Naive B cell (primary cell): ENCODE data around the gene PROCA1. TPM values are rescaled to one million over a fixed set of nuclear protein-coding genes. Genes with fewer than 3 reads are reported as not detected.
"Not testable (repeated sequence)": the region's sequence is repeated elsewhere in the genome, so short reads cannot be mapped to it uniquely, and the experiment has no call there.

Experiments used
- ATAC-seq, 2 donors: fragments of 150-1000 bp; cut with Tn5 transposase; 2 replicates each; pipeline ENCODE4 v1.10.0; 2021; ENCODE audit warnings: low read depth in 2 of 2, mild to moderate bottlenecking in 2 of 2, moderate library complexity in 2 of 2
- DNase-seq: peaks from one replicate; pipeline ENCODE4 v3.0.0; 2022
- H3K27ac Mint-ChIP-seq, 6 donors: one replicate each; pipeline ENCODE4 v1.8.0; 2020 to 2022; ENCODE audit warnings: mild to moderate bottlenecking in 6 of 6, mixed read lengths in 6 of 6, moderate library complexity in 5 of 6, inconsistent platforms in 2 of 6
- H3K27me3 Mint-ChIP-seq, 3 donors: one replicate each; pipeline ENCODE4 v1.8.0; 2021 to 2022; ENCODE audit warnings: mixed read lengths in 3 of 3, mild to moderate bottlenecking in 1 of 3
- H3K36me3 Mint-ChIP-seq, 2 donors: one replicate each; pipeline ENCODE4 v1.8.0; 2020 to 2022; ENCODE audit warnings: mixed read lengths in 2 of 2, inconsistent platforms in 1 of 2, mild to moderate bottlenecking in 1 of 2
- H3K4me1 Mint-ChIP-seq, 3 donors: one replicate each; pipeline ENCODE4 v1.8.0; 2020 to 2022; ENCODE audit warnings: mixed read lengths in 3 of 3, inconsistent platforms in 1 of 3, mild to moderate bottlenecking in 1 of 3, moderate library complexity in 1 of 3
- H3K4me3 Mint-ChIP-seq, 8 donors: one replicate each; pipeline ENCODE4 v1.8.0; 2020 to 2022; ENCODE audit warnings: mild to moderate bottlenecking in 8 of 8, mixed read lengths in 8 of 8, moderate library complexity in 8 of 8, inconsistent platforms in 2 of 8
- H3K9me3 Mint-ChIP-seq, 7 donors: one replicate each; pipeline ENCODE4 v1.8.0; 2020 to 2022; ENCODE audit warnings: mixed read lengths in 7 of 7, mild to moderate bottlenecking in 5 of 7, inconsistent platforms in 2 of 7, moderate library complexity in 1 of 7
- polyA plus RNA-seq, 6 donors: library from polyadenylated mRNA; unstranded; fragments of 300-500 nt; fragmentation: Illumina TruSeq; gene quantifications; one replicate each; pipeline ENCODE4 v1.2.3, GENCODE V29; 2021; ENCODE audit warnings: low read depth in 6 of 6

The PROCA1 gene
- polyA plus RNA-seq, 6 donors from 2014 or later: 0.29 to 2.3 (median 1.1) TPM; not detected in 1

DNA sequence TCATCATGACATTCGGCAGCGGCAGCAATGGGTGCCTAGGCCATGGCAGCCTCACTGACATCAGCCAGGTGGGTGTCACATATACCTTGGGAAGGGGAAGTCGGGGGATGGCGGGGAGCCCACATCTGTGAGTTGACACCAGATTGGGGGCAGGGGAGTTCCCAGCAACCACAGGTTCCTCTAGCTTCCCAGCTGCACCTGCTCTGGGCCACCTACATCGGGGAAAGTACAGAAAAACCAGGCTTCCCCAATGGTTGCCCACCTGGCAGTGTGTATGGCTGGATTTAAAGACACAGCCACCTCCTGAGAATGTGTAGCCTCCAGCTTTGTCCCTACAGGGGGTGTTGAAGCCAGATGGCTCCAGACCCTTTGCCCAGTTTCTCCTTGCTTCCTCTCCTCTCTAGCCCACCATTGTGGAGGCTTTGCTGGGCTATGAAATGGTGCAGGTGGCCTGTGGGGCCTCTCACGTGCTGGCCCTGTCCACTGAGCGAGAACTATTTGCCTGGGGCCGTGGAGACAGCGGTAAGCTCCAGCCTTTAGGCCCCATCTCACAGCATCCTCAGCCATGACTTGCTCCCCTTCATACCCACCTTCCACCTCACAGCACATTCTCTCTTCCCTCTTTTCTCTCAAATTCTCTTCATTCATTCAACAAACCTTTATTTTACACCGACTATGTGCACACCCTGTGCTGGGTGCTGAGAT lies 27.1 kb upstream of the PROCA1 start:
- peaks cover 42 to 89% (median 81%) of the 10 kb centered on the region in 3 donors for H3K4me1 Mint-ChIP-seq
- ATAC-seq (peak; percentile 68 to 73), DNase-seq (peak; percentile 91)
- H3K36me3 Mint-ChIP-seq: peaks cover 0 to 4% of the 10 kb centered on the region in 2 donors
- peaks cover 0 to 2% (median 0%) of the 10 kb centered on the region in 7 donors for H3K9me3 Mint-ChIP-seq
- peak overlapping the region; percentile 99 to 100 (median 100) for H3K27ac Mint-ChIP-seq
- H3K27me3 Mint-ChIP-seq: no peaks in the 10 kb centered on the region
- H3K4me3 Mint-ChIP-seq: peak overlapping the region; percentile 66 to 92 (median 83)

DNA sequence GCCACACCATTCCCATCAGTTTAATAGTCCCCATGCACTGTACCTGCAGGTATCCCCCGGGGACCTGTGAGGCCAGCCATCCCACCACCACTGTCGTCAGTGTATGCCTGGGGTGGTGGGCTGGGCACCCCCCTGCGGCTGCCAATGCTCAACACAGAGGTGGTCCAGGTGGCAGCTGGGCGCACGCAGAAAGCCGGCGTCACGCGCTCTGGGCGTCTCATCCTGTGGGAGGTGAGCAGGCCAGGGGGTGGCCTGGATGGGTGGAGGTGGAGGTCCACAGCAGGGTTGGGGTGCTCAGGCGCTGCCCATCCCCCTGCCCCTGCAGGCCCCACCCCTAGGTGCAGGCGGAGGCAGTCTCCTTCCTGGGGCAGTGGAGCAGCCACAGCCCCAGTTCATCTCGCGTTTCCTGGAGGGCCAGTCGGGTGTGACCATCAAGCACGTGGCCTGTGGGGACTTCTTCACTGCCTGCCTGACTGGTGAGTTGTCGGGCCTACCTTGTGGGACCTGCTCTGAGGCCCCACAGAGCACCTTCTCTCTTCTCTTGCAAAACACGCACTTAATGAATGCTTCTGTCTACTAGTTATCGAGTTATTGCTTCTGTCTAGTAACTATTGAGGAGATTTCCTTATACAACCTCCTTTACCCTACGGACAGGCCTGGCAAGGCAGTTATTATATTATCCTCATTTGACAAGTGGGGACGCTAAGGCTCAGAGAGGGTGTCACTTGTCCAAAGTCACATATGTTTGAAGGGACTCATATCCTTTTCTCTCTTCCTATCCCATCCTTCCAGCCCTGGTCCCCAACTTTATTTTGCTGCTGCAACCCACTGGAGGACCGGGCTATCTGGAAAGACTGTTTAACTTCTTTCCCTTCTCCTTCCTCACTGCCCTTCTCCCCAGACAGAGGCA lies 26.3 kb upstream of the PROCA1 start:
- Mint-ChIP-seq H3K4me1 (peaks cover 44 to 90% (median 84%) of the 10 kb centered on the region in 3 donors), H3K36me3 (peaks cover 0 to 4% of the 10 kb centered on the region in 2 donors)

DNA sequence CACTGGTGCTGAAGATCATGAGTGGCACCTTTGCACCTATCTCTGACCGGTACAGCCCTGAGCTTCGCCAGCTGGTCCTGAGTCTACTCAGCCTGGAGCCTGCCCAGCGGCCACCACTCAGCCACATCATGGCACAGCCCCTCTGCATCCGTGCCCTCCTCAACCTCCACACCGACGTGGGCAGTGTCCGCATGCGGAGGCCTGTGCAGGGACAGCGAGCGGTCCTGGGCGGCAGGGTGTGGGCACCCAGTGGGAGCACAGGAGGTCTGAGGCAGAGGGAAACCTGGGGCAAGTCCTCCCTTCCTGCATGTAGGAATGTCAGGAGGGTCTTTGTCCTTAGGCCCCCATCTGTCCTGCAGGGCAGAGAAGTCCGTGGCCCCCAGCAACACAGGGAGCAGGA lies 25.6 kb upstream of the PROCA1 start:
- ATAC-seq (no peak), DNase-seq (no peak)
- Mint-ChIP-seq H3K4me3 (peak overlapping the region in 7 of 8 donors; percentile 30 to 81 (median 64)), H3K27me3 (no peaks in the 10 kb centered on the region), H3K27ac (peak overlapping the region; percentile 79 to 100 (median 100)), H3K4me1 (peaks cover 43 to 83% (median 80%) of the 10 kb centered on the region in 3 donors), H3K9me3 (peaks cover 0 to 2% (median 0%) of the 10 kb centered on the region in 7 donors), H3K36me3 (peaks cover 0 to 4% of the 10 kb centered on the region in 2 donors)

More for the DNA sequence above, 26.3 kb upstream of the PROCA1 start:
- DNase-seq (peak; percentile 88), ATAC-seq (peak; percentile 75)
- peak overlapping the region; percentile 99 to 100 (median 100) for H3K27ac Mint-ChIP-seq
- peaks cover 0 to 2% (median 0%) of the 10 kb centered on the region in 7 donors for H3K9me3 Mint-ChIP-seq
- H3K27me3 Mint-ChIP-seq: no peaks in the 10 kb centered on the region
- peak overlapping the region; percentile 66 to 92 (median 83) for H3K4me3 Mint-ChIP-seq

DNA sequence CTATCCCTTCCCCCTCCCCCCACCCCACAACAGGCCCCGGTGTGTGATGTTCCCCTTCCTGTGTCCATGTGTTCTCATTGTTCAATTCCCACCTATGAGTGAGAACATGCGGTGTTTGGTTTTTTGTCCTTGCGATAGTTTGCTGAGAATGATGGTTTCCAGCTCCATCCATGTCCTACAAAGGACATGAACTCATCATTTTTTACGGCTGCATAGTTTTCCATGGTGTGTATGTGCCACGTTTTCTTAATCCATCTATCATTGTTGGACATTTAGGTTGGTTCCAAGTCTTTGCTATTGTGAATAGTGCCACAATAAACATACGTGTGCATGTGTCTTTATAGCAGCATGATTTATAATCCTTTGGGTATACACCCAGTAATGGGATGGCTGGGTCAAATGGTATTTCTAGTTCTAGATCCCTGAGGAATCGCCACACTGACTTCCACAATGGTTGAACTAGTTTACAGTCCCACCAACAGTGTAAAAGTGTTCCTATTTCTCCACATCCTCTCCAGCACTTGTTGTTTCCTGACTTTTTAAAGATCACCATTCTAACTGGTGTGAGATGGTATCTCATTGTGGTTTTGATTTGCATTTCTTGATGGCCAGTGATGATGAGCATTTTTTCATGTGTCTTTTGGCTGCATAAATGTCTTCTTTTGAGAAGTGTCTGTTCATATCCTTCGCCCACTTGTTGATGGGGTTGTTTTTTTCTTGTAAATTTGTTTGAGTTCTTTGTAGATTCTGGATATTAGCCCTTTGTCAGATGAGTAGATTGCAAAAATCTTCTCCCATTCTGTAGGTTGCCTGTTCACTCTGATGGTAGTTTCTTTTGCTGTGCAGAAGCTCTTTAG lies 24.5 kb upstream of the PROCA1 start:
- H3K9me3 Mint-ChIP-seq, H3K27me3 Mint-ChIP-seq, ATAC-seq, H3K36me3 Mint-ChIP-seq, DNase-seq: not testable (repeated sequence)
- Mint-ChIP-seq H3K27ac (peak overlapping the region in 3 of 6 donors; percentile 52 to 100 (median 99)), H3K4me1 (peaks cover 36 to 75% (median 69%) of the 10 kb centered on the region in 3 donors), H3K4me3 (peak overlapping the region in 1 of 8 donors; percentile 15)

DNA sequence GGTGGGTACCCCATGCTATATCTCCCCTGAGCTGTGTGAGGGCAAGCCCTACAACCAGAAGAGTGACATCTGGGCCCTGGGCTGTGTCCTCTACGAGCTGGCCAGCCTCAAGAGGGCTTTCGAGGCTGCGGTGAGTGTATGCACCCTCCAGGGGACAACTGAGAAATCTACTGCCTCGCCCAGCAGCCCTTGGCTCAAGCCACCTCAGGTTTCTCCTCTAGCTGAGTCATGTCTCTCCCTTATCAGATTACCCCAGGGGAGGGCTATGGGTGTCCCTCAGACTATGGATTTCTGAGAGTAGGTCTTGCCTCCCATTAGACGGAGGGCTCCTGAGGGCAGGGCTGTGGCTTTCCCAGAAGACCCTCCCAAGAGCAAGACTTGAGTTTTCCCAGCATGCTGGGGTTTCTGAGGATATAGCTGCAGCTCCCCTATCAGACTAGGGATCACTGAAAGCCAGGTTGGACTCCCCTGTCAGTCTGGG lies 23.6 kb upstream of the PROCA1 start:
- H3K9me3 Mint-ChIP-seq: peaks cover 0 to 2% (median 0%) of the 10 kb centered on the region in 7 donors
- peak overlapping the region in 2 of 8 donors; percentile 3 to 47 for H3K4me3 Mint-ChIP-seq
- peak overlapping the region in 2 of 6 donors; percentile 29 to 49 for H3K27ac Mint-ChIP-seq
- H3K4me1 Mint-ChIP-seq: peaks cover 27 to 72% (median 60%) of the 10 kb centered on the region in 3 donors
- no peaks in the 10 kb centered on the region for H3K27me3 Mint-ChIP-seq
- no peak for DNase-seq
- peaks cover 0 to 4% of the 10 kb centered on the region in 2 donors for H3K36me3 Mint-ChIP-seq
- ATAC-seq: no peak

DNA sequence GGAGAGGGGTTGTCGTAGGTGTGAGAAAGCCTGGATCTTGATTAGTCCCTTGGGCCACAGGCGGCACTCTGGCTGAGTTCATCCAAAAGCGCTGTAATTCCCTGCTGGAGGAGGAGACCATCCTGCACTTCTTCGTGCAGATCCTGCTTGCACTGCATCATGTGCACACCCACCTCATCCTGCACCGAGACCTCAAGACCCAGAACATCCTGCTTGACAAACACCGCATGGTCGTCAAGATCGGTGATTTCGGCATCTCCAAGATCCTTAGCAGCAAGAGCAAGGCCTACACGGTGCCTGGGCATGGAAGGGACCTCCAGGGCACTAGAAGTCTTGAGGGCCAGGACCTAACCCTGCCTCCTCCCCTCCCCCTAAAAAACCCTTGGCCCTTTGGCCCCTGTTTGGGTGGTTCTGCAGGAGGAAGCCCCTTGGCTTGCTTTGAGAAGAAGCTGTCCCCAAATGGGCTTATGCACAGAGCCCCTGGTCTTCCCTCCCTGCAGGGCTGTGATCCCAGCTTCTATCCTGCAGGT lies 23.1 kb upstream of the PROCA1 start:
- no peak for DNase-seq
- Mint-ChIP-seq H3K36me3 (peaks cover 0 to 4% of the 10 kb centered on the region in 2 donors), H3K27ac (peak overlapping the region in 3 of 6 donors; percentile 29 to 69 (median 49)), H3K27me3 (no peaks in the 10 kb centered on the region), H3K4me3 (peak overlapping the region in 2 of 8 donors; percentile 3 to 51), H3K4me1 (peaks cover 27 to 70% (median 60%) of the 10 kb centered on the region in 3 donors), H3K9me3 (peaks cover 0 to 2% (median 0%) of the 10 kb centered on the region in 7 donors)
- ATAC-seq: no peak

DNA sequence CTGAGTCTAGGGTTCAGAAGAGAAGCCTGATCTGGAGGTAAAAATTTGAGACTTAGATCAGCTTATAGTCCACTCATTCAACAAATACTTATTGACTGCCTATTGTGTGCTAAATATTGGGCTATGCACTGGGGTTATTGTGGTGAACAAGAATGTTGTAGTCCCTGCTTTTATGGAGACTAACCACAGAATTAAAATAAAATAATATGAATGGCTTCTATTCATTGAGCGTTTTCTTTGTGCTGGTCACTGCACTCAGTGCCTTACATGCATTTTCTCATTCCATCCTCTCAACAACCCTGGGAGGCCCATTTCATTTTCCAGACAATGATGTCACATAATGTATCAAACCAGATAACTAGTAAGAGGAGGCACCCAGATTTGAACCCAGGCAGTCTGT lies 21.7 kb upstream of the PROCA1 start:
- Mint-ChIP-seq H3K9me3 (no peaks in the 10 kb centered on the region), H3K36me3 (peaks cover 0 to under 1% of the 10 kb centered on the region in 2 donors), H3K27me3 (no peaks in the 10 kb centered on the region), H3K27ac (peak overlapping the region in 2 of 6 donors; percentile 22 to 54), H3K4me1 (peaks cover 26 to 69% (median 58%) of the 10 kb centered on the region in 3 donors), H3K4me3 (peak overlapping the region in 3 of 8 donors; percentile 13 to 51 (median 37))
- ATAC-seq: no peak
- DNase-seq: no peak

DNA sequence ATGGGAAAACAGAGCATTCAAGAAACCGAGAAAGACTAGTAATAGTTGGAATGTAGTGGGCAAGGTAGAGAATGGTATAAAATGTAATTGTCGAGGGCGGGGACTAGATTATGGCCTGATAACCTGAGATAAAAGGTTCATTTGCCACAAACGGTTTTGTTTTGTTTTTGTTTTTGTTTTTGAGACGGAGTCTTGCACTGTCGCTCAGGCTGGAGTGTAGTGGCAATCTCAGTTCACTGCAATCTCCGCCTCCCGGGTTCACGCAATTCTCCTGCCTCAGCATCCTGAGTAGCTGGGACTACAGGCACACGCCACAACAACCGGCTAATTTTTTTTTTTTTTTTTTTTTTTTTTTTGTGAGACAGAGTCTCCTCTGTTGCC lies 18.3 kb upstream of the PROCA1 start:
- DNase-seq: no peak
- Mint-ChIP-seq H3K27me3 (no peaks in the 10 kb centered on the region), H3K4me1 (peaks cover 47 to 62% (median 62%) of the 10 kb centered on the region in 3 donors), H3K27ac (peak overlapping the region in 5 of 6 donors; percentile 17 to 100 (median 82)), H3K9me3 (no peaks in the 10 kb centered on the region), H3K4me3 (peak overlapping the region in 5 of 8 donors; percentile 18 to 100 (median 97)), H3K36me3 (no peaks in the 10 kb centered on the region)
- ATAC-seq: no peak

DNA sequence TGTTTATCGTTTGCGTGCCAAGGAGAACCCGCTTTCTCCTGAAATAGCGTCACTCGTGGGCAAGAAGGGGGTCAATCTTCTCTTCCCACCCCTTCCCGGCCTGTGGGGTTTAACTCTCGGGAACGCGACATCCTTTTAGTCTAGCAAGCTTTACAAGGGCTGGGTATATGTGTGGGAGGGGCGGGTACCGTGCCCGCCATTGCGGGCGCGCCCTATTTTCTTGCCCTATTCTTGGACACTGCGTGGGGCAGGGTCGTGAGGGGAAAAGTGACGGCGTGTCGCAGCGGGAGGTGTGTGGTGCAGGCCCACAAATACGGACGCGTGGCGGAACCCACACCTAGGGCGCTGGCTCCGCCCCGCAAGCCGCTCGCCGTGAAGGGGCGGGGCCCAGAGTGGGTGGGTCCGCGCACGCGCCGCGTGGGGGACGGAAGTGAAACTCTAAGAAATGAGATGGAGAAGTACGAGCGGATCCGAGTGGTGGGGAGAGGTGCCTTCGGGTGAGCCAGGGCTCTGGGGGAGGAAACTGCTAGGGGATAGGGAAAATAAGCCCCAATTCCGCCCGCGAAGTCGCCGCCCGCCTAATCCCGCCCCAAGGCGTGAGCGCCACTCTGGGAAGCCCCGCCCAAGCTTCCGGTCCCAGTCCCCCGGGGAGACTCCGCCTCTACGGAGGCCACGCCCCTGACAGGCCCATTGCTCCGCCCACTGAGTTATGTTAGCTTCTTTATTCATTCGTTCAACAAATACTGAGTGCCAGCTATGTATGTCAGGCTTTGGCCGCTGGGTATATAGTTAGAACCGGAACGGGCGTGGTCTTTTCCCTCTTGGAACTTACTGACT lies 16.9 kb upstream of the PROCA1 start, which contains the start of gene NEK8:
Gene NEK8, plus strand, starts transcription at position 425 of the 837 bp plus-strand sequence. Its CDS starts 26 bp downstream, at position 451.
- Mint-ChIP-seq H3K4me3 (peak within 1 kb of the TSS; percentile 95 to 100 (median 97)), H3K27ac (peak within 1 kb of the TSS; percentile 99 to 100 (median 100)), H3K9me3 (no peaks in the 10 kb centered on the region), H3K27me3 (no peaks in the 10 kb centered on the region), H3K36me3 (peaks cover 6 to 10% of the 10 kb centered on the region in 2 donors), H3K4me1 (peaks cover 55 to 61% (median 57%) of the 10 kb centered on the region in 3 donors)
- DNase-seq (peak; percentile 99), ATAC-seq (peak; percentile 62 to 64)

DNA sequence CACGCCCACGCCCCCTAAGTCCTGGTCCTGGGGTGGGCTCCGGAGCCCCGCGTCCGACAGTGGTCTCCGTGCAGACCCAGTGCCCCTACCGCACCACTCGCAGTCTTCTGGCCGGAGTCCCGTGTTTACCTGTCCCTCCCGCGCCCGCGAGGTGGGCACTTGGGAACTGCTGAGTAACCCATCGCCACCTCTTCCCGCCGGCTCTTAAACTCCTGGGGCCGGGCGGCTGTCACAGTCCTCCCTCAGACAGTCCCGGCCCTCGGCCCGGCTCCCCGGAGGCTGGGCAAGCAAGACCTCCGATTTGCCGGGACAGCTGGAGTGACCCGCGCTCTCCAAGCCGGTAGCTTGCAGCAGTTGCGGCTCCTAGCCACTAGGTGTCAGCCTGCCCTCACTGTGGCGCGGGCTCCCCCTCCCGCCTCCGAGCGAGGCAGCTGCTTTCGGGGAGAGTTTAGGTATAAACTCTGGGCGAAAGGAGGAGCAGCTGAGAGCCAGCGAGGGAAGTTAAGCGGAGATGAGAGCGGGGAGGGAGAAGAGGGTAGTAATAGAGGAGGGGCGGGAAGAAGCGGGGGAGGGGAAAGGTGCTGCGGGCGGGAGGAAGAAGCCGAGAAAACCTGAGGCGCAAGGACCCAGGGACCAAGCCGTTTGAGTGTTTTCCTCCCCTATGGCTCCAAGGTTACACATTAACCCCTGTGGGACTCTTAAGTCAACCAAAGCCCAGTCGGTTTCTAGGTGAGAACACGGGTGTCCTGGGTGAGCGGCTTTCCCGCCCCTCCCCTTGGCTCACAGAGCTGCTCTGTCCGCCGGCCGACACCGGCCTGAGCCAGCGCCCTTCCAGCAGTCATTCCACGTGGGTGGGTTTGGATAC lies 15.2 kb upstream of the PROCA1 start:
- Mint-ChIP-seq H3K4me3 (peak overlapping the region; percentile 95 to 100 (median 97)), H3K27me3 (no peaks in the 10 kb centered on the region), H3K36me3 (peaks cover 6 to 10% of the 10 kb centered on the region in 2 donors), H3K4me1 (peaks cover 52 to 68% (median 58%) of the 10 kb centered on the region in 3 donors), H3K9me3 (no peaks in the 10 kb centered on the region), H3K27ac (peak overlapping the region; percentile 99 to 100 (median 100))
- ATAC-seq: peak; percentile 29 to 30
- peak; percentile 89 for DNase-seq
